Gastroesophageal sphincter (tissue), 3 donors: ENCODE measurements around the gene ASB16.

Source experiments
- POLR2AphosphoS5 ChIP-seq: sonication (generic); formaldehyde crosslinking; IDR thresholded peaks from one replicate; pipeline ENCODE4 v1.6.1; 2017; ENCODE audit warnings: antibody characterized with exemption
- TF ChIP-seq, protein P1 (sequence below), 4 experiments: fragments of 200-600 bp in 2 of 4; fragments of 450-650 bp in 2 of 4; sonication (generic) in 1 of 4; IDR thresholded peaks; one replicate each; pipeline ENCODE4 v1.5.1; 2017 to 2019; ENCODE audit warnings: antibody characterized with exemption in 4 of 4, mild to moderate bottlenecking in 2 of 4, moderate library complexity in 2 of 4

DNA sequence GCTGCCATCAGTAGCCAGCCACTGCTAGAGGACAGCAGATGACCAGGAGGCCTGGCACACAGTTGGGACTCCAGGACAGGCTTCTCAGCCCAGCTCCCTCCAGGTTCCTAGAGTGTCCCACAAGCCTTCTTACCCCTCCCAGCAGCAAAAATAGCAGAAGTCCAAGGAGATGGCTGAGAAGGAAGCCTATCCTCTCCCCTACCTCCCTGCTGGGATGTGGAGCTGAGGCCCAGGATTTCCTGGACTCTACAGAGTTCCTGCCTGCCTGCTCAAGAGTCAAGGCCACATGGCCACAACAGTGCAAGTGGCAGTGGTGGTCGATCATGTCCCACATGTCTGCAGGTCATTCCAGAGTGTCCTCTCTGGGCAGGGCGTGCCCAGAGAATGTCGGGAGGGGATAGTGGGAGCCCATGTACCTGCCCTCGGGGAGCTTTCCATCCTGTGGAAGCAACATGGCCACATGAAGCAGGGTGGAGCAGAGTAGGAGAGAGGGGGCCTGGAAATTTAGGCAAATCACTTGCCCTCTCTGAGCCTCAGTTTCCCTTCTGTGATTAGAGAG, 36.5 kb upstream of the ASB16 start:
- TF ChIP-seq, protein P1, sequence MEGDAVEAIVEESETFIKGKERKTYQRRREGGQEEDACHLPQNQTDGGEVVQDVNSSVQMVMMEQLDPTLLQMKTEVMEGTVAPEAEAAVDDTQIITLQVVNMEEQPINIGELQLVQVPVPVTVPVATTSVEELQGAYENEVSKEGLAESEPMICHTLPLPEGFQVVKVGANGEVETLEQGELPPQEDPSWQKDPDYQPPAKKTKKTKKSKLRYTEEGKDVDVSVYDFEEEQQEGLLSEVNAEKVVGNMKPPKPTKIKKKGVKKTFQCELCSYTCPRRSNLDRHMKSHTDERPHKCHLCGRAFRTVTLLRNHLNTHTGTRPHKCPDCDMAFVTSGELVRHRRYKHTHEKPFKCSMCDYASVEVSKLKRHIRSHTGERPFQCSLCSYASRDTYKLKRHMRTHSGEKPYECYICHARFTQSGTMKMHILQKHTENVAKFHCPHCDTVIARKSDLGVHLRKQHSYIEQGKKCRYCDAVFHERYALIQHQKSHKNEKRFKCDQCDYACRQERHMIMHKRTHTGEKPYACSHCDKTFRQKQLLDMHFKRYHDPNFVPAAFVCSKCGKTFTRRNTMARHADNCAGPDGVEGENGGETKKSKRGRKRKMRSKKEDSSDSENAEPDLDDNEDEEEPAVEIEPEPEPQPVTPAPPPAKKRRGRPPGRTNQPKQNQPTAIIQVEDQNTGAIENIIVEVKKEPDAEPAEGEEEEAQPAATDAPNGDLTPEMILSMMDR (IDR thresholded peaks at IDR 0.05) = no peak
- TF ChIP-seq POLR2AphosphoS5 = no peak
